Ovary (tissue), 3 donors: ENCODE data around the gene ENOX1.

Source experiments
- EP300 ChIP-seq: sonication (generic); formaldehyde crosslinking; IDR thresholded peaks from one replicate; pipeline ENCODE4 v1.6.1; 2017; ENCODE audit warnings: antibody characterized with exemption
- POLR2A ChIP-seq: fragments of 450-650 bp; IDR thresholded peaks from one replicate; pipeline ENCODE4 v1.6.1; 2017; ENCODE audit warnings: antibody characterized with exemption, mild to moderate bottlenecking, moderate library complexity
- TF ChIP-seq, protein P1 (sequence below), 3 donors: fragments of 450-650 bp in 2 of 3; fragments of 200-600 bp in 1 of 3; IDR thresholded peaks; one replicate each; pipeline versions ENCODE4 v1.5.1 to v1.8.0; 2016 to 2022; ENCODE audit warnings: antibody characterized with exemption in 3 of 3, mild to moderate bottlenecking in 1 of 3
- donor health status: DM: no; HTN: no; CAD: no.

DNA sequence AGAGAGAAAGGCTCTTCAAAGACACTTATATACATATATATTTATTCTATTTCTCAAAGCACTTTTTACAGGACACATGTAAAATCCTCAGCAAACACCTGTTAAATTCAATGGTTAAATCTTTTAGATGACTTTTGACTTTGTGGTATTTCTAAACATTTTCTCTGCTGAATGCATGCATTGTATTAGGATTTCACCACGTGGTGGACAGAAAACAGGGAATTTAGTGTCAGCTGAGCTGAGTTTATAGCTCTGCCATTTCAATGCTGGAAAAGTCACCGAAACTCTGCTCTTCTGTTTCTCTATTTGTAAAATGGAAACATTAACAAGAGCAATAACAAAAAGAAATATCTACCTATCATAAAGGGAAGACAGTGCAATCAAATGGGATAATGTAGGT is 375.6 kb downstream of the ENOX1 start:
- TF ChIP-seq POLR2A (no peak), EP300 (no peak)
- TF ChIP-seq, protein P1, sequence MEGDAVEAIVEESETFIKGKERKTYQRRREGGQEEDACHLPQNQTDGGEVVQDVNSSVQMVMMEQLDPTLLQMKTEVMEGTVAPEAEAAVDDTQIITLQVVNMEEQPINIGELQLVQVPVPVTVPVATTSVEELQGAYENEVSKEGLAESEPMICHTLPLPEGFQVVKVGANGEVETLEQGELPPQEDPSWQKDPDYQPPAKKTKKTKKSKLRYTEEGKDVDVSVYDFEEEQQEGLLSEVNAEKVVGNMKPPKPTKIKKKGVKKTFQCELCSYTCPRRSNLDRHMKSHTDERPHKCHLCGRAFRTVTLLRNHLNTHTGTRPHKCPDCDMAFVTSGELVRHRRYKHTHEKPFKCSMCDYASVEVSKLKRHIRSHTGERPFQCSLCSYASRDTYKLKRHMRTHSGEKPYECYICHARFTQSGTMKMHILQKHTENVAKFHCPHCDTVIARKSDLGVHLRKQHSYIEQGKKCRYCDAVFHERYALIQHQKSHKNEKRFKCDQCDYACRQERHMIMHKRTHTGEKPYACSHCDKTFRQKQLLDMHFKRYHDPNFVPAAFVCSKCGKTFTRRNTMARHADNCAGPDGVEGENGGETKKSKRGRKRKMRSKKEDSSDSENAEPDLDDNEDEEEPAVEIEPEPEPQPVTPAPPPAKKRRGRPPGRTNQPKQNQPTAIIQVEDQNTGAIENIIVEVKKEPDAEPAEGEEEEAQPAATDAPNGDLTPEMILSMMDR (IDR thresholded peaks at IDR 0.05) = no peak
